Measurements from ENCODE around the gene CSMD2.

Gene CSMD2

GRCh38 chr1:33624261-33624990 lies 540.6 kb downstream of the CSMD2 start:
- DNase-seq, result no peak

GRCh38 chr1:33623811-33624210 lies 541.2 kb downstream of the CSMD2 start:
- DNase-seq, result no peak

GRCh38 chr1:33622757-33623156 lies 542.3 kb downstream of the CSMD2 start:
- no peak for DNase-seq

GRCh38 chr1:33618636-33619035 lies 546.4 kb downstream of the CSMD2 start:
- no peak for DNase-seq

- DNase-seq, result no peak
Measured at GRCh38 chr1:33617451-33617850, 547.6 kb downstream of the CSMD2 start.

- no peak for DNase-seq
Measured at GRCh38 chr1:33616780-33617179, 548.2 kb downstream of the CSMD2 start.

GRCh38 chr1:33615546-33615945 lies 549.5 kb downstream of the CSMD2 start:
- DNase-seq, result no peak

- DNase-seq, result no peak
Measured at GRCh38 chr1:33610864-33611455, 554.1 kb downstream of the CSMD2 start.

DNA sequence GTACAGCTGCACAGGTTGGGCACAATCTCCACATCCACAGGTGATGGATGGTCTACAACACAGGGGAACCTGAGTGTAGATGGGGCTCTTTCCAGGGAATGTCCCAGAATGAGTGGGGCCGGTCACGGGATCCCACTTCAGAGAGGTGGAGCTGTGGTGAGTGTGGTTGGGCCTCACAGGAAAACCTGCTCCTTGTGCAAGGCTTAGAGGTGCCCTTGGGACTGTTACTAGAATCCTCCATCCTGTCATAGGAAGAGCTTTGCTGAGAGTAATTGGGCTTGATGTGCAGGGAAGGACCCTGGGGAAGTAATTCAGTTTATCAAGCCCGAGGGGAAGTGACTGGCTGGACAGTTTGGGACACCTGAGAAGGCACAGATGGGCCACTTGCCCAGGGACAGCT lies 554.6 kb downstream of the CSMD2 start:
- no peak for DNase-seq

GRCh38 chr1:33609739-33610138 lies 555.3 kb downstream of the CSMD2 start:
- no peak for DNase-seq

- DNase-seq, result no peak
Measured at GRCh38 chr1:33608825-33609400, 556.1 kb downstream of the CSMD2 start.

DNA sequence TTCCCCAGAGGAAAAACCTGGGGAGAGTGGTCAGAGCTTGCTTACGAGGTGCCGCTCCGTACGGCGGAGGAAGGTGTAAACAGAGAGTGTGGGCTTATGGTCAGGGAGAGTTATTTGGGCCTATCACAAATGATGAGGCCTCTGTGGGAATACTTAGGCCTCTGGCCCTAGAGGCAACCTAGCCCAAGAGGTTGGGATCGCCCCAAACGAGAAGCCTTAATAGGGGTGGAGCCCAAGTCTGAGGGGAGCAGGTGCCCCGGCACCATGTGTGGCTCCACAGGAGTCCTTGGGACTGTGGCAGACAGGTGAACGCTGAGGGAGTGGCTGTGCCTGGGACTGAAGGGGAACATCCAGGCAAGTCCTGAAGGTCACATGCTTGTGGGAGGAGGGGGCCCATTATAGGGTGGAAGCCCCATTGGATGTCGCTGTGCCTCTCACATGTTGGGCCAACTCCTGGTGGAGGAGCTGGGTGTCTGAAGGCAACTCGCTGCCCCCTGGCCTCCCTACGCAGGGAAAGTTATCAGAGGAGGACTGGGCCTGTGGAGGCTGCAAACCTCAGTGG lies 557.5 kb downstream of the CSMD2 start:
- DNase-seq, result no peak

GRCh38 chr1:33606272-33606671 lies 558.8 kb downstream of the CSMD2 start:
- no peak for DNase-seq

GRCh38 chr1:33602271-33602670 lies 562.8 kb downstream of the CSMD2 start:
- DNase-seq, result no peak

DNA sequence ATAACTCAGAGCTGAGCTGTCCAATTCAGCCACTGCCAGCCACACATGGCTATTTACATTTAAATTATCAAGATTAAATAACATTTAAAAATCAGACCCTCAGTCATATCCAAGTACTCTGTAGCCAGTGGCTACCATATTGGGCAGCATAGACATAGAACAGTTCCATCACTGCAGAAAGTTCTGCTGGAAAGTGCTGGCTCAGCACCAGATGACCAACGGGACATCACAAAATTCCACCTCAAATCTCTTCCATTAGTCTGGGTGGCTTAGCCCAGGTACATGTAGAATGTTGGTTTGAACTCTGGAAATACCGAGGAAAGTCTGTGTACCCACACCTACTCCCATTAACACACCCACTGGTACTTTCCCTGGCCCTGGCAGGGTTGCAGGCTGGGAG lies 563.3 kb downstream of the CSMD2 start:
- DNase-seq, result no peak

DNA sequence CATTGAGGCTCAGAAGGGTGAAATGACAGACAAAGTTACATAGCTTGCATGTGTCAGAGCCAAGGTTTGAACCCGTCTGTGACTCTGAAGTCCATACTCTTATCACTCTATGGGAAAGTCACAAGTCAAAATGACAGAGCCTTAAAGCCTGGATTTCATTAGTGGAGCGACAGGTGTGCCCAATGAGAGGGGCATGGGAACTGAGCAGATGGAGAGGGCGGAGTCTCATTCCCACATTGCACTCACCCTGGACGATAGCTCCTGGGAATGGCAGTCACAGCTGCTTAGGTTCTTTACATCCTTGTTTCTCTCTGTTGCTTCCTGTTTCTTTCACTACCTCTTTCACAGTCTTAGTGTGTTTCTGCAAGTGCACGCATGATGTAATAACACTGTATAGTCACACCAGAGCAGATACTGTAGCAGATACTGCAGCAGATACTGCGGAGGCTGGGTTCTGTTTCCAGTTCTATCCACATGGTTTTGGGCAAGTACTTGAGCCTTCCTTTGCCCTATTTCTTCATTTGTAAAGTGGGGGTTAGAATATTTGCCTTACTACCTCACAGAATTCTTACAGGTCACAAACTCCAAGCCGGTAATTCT lies 565.4 kb downstream of the CSMD2 start:
- DNase-seq, result no peak

GRCh38 chr1:33588726-33589125 lies 576.3 kb downstream of the CSMD2 start:
- DNase-seq, result no peak

DNA sequence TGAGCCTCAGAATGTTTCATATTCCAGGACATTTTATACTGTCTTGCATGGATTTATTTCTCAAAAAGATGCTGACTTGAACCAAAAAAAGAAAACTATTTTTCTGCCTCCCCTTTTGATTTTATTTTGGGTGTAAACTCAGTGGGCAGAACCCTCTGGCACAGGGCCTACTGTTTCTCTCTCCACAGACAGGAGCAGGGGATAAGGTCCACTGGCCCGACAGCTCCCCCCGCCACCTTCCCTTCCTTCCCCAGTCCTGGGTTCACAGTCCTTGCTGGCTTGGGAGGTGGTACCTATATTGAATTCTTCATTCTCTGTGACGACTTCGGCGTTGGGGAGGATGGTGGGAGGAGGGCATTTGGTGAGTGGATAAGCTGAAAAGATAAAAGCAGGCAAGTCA lies 578.2 kb downstream of the CSMD2 start:
- DNase-seq, result no peak

GRCh38 chr1:33586106-33586505 lies 578.9 kb downstream of the CSMD2 start:
- no peak for DNase-seq

DNA sequence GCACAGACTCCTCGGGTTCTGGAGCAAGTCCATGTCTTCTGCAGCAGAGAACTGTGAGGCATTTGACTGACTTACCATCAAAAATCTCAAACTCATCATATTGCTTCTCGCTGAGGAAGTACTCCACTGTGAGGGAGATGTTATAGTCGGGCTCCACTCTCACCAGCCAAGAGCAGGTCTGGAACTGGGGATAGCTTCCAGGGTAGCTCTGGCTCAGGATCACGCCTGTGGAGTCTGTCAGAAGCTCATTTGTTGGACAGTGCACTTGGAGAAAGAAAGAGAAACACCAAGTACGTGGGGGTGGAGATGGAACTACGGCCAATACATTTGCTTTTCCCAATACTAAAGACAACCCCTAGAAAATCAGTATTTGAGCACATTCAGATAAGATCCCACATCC lies 581.5 kb downstream of the CSMD2 start:
- no peak for DNase-seq

GRCh38 chr1:33578557-33579448 lies 586.2 kb downstream of the CSMD2 start:
- DNase-seq, result no peak

GRCh38 chr1:33577663-33578062 lies 587.4 kb downstream of the CSMD2 start:
- DNase-seq, result no peak
